Endothelial cell (in vitro differentiated cells): ENCODE data around the gene PRKAR2B. TPM values are rescaled to one million over a fixed set of nuclear protein-coding genes. Genes with fewer than 3 reads are reported as not detected.

ENCODE experiments used
- DNase-seq: peaks from one replicate; pipeline ENCODE4 v3.0.0; 2021; ENCODE audit warnings: low spot score
- H3K27ac Mint-ChIP-seq: one replicate; pipeline ENCODE4 v1.8.0; 2021; ENCODE audit warnings: mixed read lengths, inconsistent platforms; ENCODE audit not compliant: unreplicated experiment
- H3K27me3 Mint-ChIP-seq: one replicate; pipeline ENCODE4 v1.8.0; 2021; ENCODE audit warnings: mild to moderate bottlenecking, moderate library complexity, mixed read lengths, inconsistent platforms; ENCODE audit not compliant: unreplicated experiment
- H3K36me3 Mint-ChIP-seq: one replicate; pipeline ENCODE4 v1.8.0; 2021; ENCODE audit warnings: mild to moderate bottlenecking, low read depth, mixed read lengths, inconsistent platforms; ENCODE audit not compliant: unreplicated experiment
- H3K4me1 Mint-ChIP-seq: one replicate; pipeline ENCODE4 v1.8.0; 2021; ENCODE audit warnings: mild to moderate bottlenecking, mixed read lengths, inconsistent platforms; ENCODE audit not compliant: unreplicated experiment
- H3K4me3 Mint-ChIP-seq: one replicate; pipeline ENCODE4 v1.8.0; 2021; ENCODE audit warnings: mild to moderate bottlenecking, mixed read lengths, inconsistent platforms; ENCODE audit not compliant: unreplicated experiment
- H3K9me3 Mint-ChIP-seq: one replicate; pipeline ENCODE4 v1.8.0; 2021; ENCODE audit warnings: mixed read lengths, inconsistent platforms; ENCODE audit not compliant: unreplicated experiment
- total RNA-seq: library from RNA; stranded (reverse); fragmentation: NEBNext Ultra II Directional; extraction: Animal tissue kit (Norgen Biotek cat#: 25700); gene quantifications from one replicate; pipeline ENCODE4 v1.2.1, GENCODE V29; 2021; ENCODE audit not compliant: unreplicated experiment
- TF ChIP-seq, protein P1 (sequence below): fragments of 200-600 bp; sonication (generic); IDR thresholded peaks from one replicate; pipeline ENCODE4 v1.5.0; 2021; ENCODE audit warnings: antibody characterized with exemption; ENCODE audit not compliant: unreplicated experiment

Gene PRKAR2B
- total RNA-seq, 1 donor from 2014 or later = 28.4 TPM

- DNase-seq = no peak
- Mint-ChIP-seq H3K4me1 (no peaks in the 10 kb centered on the region), H3K27ac (no peak overlapping the region), H3K36me3 (peaks cover 22% of the 10 kb centered on the region), H3K27me3 (peaks cover 2% of the 10 kb centered on the region), H3K4me3 (no peak overlapping the region), H3K9me3 (no peaks in the 10 kb centered on the region)
- TF ChIP-seq, protein P1, sequence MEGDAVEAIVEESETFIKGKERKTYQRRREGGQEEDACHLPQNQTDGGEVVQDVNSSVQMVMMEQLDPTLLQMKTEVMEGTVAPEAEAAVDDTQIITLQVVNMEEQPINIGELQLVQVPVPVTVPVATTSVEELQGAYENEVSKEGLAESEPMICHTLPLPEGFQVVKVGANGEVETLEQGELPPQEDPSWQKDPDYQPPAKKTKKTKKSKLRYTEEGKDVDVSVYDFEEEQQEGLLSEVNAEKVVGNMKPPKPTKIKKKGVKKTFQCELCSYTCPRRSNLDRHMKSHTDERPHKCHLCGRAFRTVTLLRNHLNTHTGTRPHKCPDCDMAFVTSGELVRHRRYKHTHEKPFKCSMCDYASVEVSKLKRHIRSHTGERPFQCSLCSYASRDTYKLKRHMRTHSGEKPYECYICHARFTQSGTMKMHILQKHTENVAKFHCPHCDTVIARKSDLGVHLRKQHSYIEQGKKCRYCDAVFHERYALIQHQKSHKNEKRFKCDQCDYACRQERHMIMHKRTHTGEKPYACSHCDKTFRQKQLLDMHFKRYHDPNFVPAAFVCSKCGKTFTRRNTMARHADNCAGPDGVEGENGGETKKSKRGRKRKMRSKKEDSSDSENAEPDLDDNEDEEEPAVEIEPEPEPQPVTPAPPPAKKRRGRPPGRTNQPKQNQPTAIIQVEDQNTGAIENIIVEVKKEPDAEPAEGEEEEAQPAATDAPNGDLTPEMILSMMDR = no peak
Observed at GRCh38 chr7:107208563-107208962, 164.1 kb downstream of the PRKAR2B start.

GRCh38 chr7:107209565-107209964 lies 165.1 kb downstream of the PRKAR2B start:
- Mint-ChIP-seq H3K27me3 (peaks cover 2% of the 10 kb centered on the region), H3K27ac (no peak overlapping the region), H3K36me3 (peaks cover 22% of the 10 kb centered on the region), H3K9me3 (no peaks in the 10 kb centered on the region), H3K4me1 (no peaks in the 10 kb centered on the region), H3K4me3 (no peak overlapping the region)
- TF ChIP-seq, protein P1 = no peak
- DNase-seq = no peak

- Mint-ChIP-seq H3K4me3 (no peak overlapping the region), H3K4me1 (no peaks in the 10 kb centered on the region), H3K27me3 (peaks cover 2% of the 10 kb centered on the region), H3K9me3 (no peaks in the 10 kb centered on the region), H3K36me3 (peaks cover 22% of the 10 kb centered on the region), H3K27ac (no peak overlapping the region)
- DNase-seq = no peak
- TF ChIP-seq, protein P1 = no peak
Observed at GRCh38 chr7:107210400-107210799, 165.9 kb downstream of the PRKAR2B start.

Other genes with a start within 250 kb of the PRKAR2B start
- 2.4 TPM for gene PIK3CG, start 179.4 kb upstream of the PRKAR2B start, total RNA-seq
- gene HBP1, start 124.3 kb downstream of the PRKAR2B start, total RNA-seq = 50.9 TPM